GM19452 (cell line): ENCODE measurements around the gene SLC35B4.
A peak's percentile ranks its signal among the peaks of the same experiment; 100 is the strongest.

Source experiments
- ATAC-seq: cut with Tn5 transposase; IDR thresholded peaks from one replicate; pipeline ENCODE4 v1.9.1; 2021; ENCODE audit not compliant: unreplicated experiment

The SLC35B4 gene

DNA sequence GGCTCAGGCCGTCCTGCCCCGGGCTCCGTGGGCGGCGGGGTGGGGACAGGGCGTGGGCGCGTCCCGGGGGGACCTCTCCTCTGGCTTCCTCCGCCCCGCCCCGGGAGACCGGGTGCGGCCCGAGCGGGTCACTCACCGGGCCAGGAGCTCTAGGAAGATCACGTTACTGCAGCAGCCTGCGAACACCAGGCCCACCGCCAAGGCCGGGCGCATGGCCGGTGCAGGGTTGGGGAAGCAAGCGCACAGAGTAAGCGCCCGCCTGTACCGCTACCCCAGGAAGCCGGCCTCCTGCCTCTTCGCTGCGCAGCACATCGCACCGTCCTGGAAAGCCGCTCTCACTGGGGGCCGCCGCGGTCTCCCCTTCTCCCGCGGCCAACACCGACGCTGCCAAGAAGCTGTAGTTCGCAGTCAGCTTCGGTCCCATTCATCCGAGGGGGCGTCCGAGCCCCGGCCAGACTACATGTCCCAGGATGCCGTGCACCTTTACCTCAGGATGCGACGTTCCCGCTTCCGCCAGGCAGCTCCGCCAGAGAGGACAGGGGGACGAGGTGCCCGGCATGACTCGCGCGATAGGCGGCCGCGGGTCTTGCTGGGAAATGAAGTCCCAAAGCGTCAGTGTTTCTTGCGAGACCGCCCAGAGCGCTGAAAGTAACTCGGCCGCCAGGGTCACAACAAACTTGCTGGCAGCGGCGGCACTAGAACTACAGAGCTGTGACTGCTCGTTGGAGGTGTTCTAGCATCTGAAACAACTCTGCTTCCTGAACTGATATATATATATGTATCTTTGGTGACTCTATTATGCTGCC lies at the start of gene SLC35B4:
Gene SLC35B4, minus strand, starts transcription at position 392 of the 806 bp plus-strand sequence. Its CDS starts 179 bp downstream, at position 213.
- peak; percentile 99 for ATAC-seq

DNA sequence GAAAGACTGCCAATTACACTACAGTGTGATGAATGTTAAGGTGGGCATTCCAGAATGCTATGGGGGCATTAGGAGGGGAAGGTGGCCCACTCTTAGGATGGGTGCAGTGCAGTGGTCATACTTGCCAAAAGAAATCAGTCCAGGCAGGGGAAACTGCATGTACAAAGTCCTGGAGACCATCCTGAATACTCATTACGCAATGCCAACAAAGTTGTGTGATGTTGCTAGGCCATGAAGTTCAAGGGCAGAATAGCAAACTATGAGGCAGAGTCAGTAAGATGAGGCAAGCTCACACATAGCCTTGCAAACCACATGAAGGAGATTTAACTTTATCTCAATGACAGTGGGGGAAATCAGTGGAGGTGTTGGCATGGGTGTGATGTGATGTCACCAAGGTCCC lies 49.8 kb upstream of the SLC35B4 start:
- ATAC-seq: no peak

GRCh38 chr7:134365341-134366054 lies 48.8 kb upstream of the SLC35B4 start:
- ATAC-seq: no peak

DNA sequence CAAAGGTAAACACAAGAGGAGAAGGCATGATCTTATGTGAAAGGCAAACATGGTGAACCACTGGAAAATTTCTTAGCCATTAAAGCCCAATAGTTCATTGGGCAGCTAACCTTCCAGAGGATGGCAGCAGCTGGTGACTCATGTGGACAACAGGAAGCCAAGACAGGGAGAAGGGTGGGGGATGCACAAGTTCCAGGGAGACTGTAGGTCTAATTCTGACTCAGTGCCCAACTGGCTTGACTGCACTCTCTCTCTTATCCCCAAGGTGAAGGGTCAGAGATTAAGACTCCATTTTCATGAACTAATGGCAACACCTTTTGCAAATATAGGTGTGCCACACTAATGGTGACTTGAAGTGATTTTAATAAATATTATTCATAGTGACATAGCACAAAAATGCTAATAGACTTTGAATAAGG lies 47.9 kb upstream of the SLC35B4 start:
- no peak for ATAC-seq

DNA sequence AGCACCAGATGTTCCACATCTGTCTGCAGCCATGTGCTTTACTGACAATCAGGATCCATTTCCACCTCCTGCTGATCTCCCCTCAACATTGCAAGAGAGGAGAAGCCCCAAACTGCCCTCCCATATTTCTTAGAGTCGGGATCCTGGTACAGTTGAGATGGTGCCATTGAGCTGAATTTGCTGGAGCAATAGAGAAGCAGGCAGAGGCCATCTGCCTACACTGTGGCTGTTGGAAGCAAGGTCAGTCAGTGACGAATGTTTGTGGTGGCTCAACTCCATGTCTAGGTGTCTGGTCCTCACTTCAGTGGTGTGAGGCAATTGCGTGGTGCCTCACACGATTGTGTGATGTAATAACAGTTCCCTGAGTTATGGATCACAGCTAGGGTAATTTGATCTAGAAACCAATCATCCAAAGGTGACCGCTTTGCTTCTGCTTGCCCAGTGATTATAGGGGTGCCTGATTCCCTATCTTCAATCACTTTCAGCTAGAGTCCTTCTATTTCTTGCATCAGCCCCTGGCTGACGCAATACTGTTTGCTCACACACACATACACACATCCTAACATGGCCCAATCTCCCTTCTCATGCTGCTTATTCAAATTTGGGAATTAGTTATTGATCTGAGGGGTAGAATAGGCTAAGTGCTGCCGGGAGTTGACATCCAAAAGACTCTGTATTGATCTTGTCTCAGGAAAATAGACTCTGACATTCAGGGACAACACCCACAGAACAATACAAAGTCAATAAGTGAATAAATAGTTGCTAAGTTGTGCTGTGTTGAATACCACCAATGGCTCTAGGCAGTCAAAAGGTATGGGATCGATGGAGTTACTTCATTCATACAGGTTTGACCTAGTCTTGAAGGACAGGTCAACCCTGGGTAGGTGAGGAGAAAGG lies 46.1 kb upstream of the SLC35B4 start:
- no peak for ATAC-seq

DNA sequence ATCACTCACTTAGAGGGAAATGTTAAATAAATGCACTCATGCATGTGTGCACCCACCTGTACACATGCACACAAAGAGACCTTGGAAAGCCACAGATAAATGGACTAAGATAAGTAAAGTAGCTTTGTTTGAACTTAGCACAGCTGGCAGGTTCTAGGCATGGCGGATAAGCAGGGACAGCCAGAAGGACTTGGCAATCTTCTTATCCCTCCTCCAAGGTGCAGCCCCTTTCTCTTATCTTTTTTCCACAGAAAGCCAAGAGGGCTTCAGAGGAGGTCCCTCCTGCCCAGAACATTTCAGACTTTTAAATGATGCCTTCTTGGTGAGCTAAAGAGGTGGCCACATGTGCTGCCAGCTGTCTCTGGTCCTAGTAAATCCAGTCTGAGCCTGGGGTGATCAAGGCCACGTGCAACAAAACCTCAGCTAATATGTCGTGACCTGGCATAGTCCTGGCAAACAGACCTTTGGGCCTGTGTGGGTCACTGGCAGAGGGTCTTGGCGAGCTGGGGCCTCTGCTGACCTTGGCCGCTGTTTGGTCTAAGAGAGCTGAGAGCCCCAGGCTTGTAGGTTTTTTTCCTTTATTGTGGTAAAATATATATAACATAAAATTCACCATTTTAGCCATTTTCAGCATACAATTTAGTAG lies 43.2 kb upstream of the SLC35B4 start:
- ATAC-seq: no peak

GRCh38 chr7:134357486-134357885 lies 40.8 kb upstream of the SLC35B4 start:
- no peak for ATAC-seq

GRCh38 chr7:134356421-134356936 lies 39.7 kb upstream of the SLC35B4 start:
- ATAC-seq: no peak

GRCh38 chr7:134355927-134356326 lies 39.2 kb upstream of the SLC35B4 start:
- no peak for ATAC-seq

DNA sequence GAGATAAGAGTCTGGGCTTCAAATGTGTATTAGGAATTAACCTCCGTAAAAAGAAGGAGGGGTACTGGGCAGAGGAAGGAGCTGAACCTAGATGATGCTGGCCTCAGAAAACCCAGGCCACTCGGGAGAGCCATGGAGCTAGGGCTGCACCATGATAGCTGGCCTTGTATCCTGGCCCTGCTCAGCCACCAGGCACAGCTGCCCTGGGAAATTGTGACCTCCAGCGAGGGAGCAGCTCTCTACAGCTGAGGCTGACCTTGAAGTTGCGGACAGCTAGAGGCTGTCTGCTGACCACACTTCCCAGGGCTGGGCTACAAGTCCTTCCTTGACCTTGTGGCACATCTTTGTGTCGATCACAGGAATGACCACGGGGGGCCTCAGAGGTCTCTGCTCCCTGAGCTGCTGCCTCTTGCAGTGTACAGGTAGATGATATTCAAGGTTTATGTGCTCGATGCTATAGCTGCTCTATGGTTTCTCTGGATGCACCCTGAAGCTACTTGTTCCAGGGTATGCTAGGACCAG lies 38.3 kb upstream of the SLC35B4 start:
- ATAC-seq: no peak

DNA sequence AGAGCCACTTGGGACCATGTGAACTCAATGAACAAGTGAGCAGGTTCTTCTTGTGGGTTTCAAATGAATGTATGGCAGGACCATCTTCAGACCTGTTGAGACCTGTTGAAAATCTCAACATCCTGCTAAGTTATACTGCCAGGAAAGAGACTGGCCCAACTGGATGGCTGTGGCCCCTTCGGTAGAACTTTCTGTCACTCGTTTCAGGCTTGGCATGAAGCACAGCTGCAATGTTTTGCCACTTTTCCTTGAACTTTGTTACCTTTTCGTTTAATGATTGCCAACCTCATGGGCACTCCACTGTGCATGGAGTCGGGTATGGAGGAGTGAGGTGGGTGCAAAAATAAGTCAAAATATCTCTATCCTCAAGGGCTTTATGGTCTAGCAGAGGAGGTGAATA lies 36.7 kb upstream of the SLC35B4 start:
- no peak for ATAC-seq

DNA sequence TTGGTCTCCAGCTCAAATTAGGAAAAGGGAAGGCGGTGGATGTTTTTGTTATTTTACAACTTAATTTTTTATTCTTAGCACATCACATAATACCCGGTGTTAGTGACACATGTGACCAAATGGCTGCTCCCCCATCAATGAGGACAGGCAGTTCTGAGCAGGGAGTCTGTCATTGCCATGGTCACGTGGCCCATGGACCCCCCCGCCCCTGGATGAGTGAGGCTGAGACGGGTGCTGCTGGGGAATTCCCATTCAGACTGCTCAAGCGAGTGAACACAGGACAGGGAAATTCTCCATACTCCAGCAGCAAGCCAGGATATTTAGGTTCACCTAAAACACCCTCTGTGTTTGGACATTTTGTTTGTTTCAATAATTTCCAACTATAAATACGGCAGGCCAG lies 34.7 kb upstream of the SLC35B4 start:
- no peak for ATAC-seq

- no peak for ATAC-seq
These were observed 34.0 kb upstream of the SLC35B4 start for GRCh38 chr7:134350709-134351108.

DNA sequence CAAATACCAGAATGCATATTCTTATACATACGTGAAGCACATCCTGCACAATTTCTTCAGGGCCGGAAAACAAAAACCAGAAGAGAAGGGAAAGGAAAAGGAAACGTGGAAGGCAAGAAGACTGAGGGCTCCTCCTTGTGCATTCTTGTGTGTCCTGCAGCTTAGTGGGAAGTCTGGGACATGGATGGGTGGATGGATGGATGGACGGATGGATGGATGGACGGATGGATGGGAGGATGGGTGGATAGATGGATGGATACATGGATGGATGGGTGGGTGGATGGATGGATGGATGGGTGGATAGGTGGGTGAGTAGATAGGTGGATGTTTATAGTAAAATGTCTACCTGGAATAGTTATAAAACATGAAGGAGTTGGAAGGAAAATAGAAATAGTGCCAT lies 30.8 kb upstream of the SLC35B4 start:
- ATAC-seq: no peak

DNA sequence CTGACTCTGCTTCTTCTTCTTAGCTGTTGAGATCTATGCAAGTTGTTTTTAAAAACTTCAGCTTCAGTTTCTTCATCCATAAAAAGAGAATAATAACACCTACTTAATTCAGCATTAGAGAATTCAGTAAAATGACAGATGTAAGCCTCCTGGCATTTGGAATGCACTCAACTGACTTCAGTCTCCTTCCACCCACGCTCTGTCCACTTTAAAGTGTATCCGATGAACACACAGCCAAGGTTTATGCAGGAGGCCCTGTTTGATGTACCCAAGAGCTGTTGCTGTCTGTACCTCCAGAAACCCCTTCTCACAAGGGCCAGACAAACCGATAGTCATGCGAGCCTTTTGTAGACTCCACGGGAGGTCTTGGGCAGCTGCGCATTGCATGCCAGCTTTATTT lies 27.1 kb upstream of the SLC35B4 start:
- no peak for ATAC-seq

- no peak for ATAC-seq
These were observed 26.4 kb upstream of the SLC35B4 start for GRCh38 chr7:134343136-134343535.

- ATAC-seq: no peak
These were observed 22.7 kb upstream of the SLC35B4 start for GRCh38 chr7:134339475-134339874.

DNA sequence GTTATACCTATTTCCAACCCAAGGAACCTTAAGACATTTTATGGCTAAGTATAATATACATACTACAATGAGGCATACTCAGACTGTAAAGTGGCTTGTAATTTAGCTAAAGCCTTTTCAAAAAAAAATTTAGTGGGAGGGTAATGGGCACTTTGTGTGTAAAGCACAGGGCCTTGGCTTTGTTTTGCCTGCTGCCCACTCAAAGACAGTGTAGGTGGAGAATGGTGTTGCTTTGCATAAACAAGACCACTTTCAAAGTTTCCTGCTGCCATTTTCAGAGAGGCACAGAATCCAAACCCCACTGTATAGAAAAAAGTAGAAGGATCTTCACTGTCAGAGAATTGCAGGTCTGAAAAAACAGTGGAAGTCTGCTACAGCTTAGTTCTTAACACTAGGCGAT lies 21.2 kb upstream of the SLC35B4 start:
- no peak for ATAC-seq

- ATAC-seq: no peak
These were observed 17.7 kb upstream of the SLC35B4 start for GRCh38 chr7:134334408-134334807.

- ATAC-seq: no peak
These were observed 17.2 kb upstream of the SLC35B4 start for GRCh38 chr7:134333943-134334342.
